HG03159 (cell line): ENCODE data around the gene TAP1.
"Not testable (repeated sequence)": the region's sequence is repeated elsewhere in the genome, so short reads cannot be mapped to it uniquely, and the experiment has no call there.

Source experiments
- ATAC-seq: cut with Tn5 transposase; IDR thresholded peaks from one replicate; pipeline ENCODE4 v1.9.1; 2021; ENCODE audit warnings: mild to moderate bottlenecking, moderate library complexity; ENCODE audit not compliant: unreplicated experiment

TAP1 gene

DNA sequence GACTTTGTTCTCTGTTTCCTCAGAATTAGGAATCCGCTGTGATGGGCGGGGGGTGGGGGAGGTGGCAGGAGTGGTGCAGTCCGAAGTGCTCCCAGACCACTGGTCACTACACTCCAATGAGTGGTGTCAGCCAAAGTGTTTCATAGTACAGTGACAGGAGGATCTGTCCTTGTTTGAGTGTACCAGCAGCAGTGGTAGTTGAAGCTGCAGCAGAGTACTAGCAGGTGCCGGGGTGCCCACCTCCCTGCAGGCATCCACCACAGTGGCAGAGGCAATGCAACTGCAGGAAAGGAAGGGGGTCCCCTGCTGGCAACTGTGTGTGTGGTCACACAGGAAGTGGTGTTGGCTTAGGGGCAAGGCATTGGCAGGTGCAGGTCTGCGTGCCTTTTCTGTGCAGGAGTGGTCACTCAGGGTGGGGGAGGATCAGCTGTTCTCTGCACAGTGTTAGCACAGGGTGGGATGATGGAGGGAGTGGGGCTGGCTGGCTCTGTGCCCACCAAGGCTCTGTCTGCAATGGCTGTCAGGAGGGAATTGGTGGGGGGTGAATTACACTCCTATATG is 46.4 kb downstream of the TAP1 start:
- no peak for ATAC-seq

DNA sequence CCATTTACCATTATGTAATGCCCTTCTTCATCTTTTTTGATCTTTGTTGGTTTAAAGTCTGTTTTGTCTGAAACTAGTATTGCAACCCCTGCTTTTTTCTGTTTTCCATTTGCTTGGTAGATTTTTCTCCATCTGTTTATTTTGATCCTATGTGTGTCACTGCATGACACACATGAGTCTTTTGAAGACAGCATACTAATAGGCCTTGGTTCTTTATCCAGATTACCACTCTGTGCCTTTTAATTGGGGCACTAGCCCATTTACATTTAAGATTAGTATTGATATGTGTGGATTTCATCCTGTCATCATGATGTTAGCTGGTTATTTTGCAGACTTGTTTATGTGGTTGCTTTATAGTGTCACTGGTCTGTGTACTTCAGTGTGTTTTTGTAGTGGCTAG is 48.1 kb downstream of the TAP1 start:
- ATAC-seq = not testable (repeated sequence)

- no peak for ATAC-seq
Measured at GRCh38 chr6:32803416-32803815, 50.1 kb downstream of the TAP1 start.

GRCh38 chr6:32799740-32800139 is 53.8 kb downstream of the TAP1 start:
- ATAC-seq = no peak

- ATAC-seq = no peak
Measured at GRCh38 chr6:32799168-32799567, 54.3 kb downstream of the TAP1 start.

GRCh38 chr6:32796848-32797776 is 56.4 kb downstream of the TAP1 start:
- no peak for ATAC-seq
